Hematopoietic multipotent progenitor cell treated with erythropoietin and hydrocortisone succinate and interleukin-3 and kit ligand, for 4 days (in vitro differentiated cells): Measurements from ENCODE around the gene GLRX5.

Experiments used
- DNase-seq: peaks from one replicate; pipeline ENCODE4 v3.0.0-alpha.2; 2015

The GLRX5 gene

GRCh38 chr14:95534299-95535225 lies at the start of gene GLRX5:
Gene GLRX5 (plus strand): TSS chr14:95535050. CDS start chr14:95535090, 40 bp downstream.
- peak; percentile 100 for DNase-seq

GRCh38 chr14:95485222-95485819 lies 49.5 kb upstream of the GLRX5 start:
- DNase-seq, result no peak

GRCh38 chr14:95486875-95487668 lies 47.8 kb upstream of the GLRX5 start:
- DNase-seq, result no peak

GRCh38 chr14:95487669-95488084 lies 47.2 kb upstream of the GLRX5 start:
- no peak for DNase-seq

- no peak for DNase-seq
These were observed 46.3 kb upstream of the GLRX5 start for GRCh38 chr14:95488376-95489213.

- DNase-seq, result no peak
These were observed 45.4 kb upstream of the GLRX5 start for GRCh38 chr14:95489214-95490137.

GRCh38 chr14:95490138-95490509 lies 44.7 kb upstream of the GLRX5 start:
- DNase-seq, result no peak

- no peak for DNase-seq
These were observed 44.0 kb upstream of the GLRX5 start for GRCh38 chr14:95490727-95491451.

- DNase-seq, result no peak
These were observed 42.8 kb upstream of the GLRX5 start for GRCh38 chr14:95491936-95492608.

- DNase-seq, result no peak
These were observed 41.3 kb upstream of the GLRX5 start for GRCh38 chr14:95493503-95493902.

- no peak for DNase-seq
These were observed 40.9 kb upstream of the GLRX5 start for GRCh38 chr14:95493976-95494375.

GRCh38 chr14:95494456-95494855 lies 40.4 kb upstream of the GLRX5 start:
- no peak for DNase-seq

GRCh38 chr14:95495076-95495475 lies 39.8 kb upstream of the GLRX5 start:
- no peak for DNase-seq

GRCh38 chr14:95495538-95496025 lies 39.3 kb upstream of the GLRX5 start:
- DNase-seq, result peak; percentile 69

GRCh38 chr14:95496111-95496681 lies 38.7 kb upstream of the GLRX5 start:
- peak; percentile 41 for DNase-seq

GRCh38 chr14:95496690-95497259 lies 38.1 kb upstream of the GLRX5 start:
- no peak for DNase-seq

GRCh38 chr14:95497561-95498011 lies 37.3 kb upstream of the GLRX5 start:
- DNase-seq, result no peak

- DNase-seq, result no peak
These were observed 36.1 kb upstream of the GLRX5 start for GRCh38 chr14:95498622-95499353.
